IPS-NIHi11 (cell line): ENCODE measurements around the gene NEK2.
"Not testable (repeated sequence)": the region's sequence is repeated elsewhere in the genome, so short reads cannot be mapped to it uniquely, and the experiment has no call there.

Experiments used
- DNase-seq: peaks from one replicate; pipeline ENCODE4 v3.0.0; 2012; ENCODE audit warnings: mixed read lengths, low spot score

NEK2 gene

DNA sequence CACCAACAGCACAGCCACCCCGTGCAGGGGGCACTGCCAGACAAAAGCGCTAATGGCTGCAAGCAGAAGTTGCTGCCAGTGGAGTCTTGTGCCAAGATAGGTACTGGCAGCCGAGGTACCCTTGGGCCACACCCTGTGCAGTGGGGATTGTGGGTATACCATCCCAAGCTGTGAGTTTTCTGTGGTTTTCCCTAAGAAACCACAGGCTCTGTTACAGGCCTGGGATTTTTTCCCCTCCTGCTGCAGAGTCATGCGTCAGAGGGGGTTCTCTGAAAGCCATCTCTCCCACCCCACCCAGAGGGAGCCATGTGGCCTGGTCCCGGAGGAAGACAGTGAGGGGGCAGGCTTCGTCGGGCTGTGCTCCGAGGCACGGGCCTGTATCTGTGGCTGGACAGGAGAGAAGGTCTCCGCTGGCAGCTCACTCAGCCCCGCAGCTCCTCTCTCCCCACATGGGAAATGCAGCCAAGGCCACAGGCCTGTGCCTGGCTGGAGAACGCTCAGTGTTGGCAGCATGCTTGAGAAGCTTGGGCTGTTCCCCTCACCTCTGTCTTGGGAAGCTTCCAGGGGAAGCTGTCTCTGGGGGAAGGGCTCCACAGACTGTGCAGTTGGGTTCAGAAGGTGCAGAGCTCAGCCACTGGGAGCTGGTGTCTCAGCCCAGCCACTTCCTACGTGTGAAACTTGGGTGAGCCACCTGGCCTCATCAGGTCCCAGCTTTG, 42.5 kb downstream of the NEK2 start:
- no peak for DNase-seq

DNA sequence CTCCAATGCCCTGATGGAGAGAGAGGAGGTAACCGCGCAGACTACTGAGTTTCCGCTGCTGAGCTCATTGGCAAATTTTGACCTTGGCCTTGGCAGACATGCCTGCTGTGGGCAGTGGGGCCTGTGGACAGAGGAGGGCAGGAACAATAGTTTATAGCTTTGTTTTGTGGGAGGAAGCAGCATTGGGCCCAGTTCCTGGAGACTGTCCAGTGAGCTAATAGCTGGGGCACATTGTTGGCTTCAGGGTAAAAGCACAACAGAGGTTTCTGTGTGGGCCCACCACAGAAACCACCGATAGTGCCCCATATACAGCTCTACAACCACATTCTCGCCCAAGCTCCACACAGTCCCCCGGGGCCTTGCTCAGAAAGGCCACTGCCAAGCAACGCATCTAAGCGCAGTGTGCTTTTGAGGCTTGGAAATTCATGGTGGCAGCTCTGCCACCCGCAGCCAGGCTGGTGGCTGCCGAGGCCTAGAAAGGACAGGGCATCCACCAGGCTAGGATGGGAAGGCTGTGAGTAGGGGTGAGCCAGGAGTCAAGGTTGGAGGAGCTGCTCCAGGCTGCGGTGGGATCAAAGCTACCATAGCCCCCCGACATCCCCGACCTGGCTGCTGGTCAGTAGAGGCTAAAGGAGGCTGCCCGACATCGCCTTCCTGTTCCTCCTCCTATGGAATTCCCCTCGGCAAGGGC, 43.2 kb downstream of the NEK2 start:
- no peak for DNase-seq

DNA sequence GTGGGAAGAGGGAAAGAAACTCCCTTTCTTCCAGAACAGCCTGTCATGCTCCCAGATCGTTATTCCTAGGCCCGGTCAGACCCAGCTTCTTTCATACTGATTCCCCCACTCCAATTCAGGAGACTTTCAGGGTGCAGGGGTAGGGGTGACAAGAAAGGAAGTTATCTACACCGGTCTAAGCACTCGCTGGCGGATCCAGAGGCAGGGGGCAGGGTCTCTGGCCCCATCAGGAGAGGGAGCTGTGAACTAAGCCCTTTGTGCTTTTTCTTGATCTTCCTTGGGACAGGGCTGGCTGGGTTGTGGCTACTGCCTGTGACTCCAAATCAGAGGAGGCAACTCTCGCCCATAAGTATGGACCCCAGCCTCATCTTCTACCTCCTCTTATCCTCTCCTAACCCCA, 44.3 kb downstream of the NEK2 start:
- no peak for DNase-seq

DNA sequence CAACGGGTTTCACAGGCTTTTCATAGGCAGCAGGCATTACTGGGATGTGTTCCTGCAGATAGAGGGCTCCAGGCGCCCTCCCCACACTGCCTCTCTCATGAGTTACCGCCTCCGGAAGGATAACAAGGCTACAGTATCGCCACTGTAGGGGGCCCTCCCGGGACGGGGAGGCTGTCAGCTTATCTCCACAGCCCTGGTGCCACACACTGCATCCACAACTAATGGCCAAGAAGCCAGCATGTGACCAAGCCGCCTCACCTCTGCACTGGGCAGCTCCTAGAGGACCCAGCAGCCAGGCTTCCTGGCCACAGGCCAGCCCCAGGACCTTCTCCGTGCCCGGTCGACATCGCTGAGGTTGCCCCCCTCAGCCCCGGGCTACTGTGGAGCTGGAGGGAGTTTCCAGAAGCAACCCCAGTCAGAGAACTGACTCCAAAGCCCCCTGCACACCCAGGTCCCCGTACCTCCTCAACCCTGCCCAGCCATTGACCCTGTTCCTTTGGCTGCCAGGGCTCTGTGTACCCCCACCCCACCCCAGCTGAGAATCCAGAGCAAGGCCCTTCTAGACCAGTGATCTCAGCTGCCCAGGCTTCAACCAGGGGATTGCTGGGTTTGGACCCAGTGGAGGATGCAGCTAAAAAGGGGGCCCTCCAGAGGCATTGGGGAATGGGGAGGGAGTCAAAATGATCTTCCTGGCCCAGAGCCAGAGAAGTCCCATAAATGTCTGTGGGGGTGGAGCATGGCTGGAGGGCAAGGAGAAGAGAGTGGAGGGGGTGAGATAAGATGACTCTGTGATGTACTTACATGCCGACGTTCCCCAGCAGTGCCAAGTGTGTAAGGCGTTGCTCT, 45.0 kb downstream of the NEK2 start:
- DNase-seq: peak; percentile 56

DNA sequence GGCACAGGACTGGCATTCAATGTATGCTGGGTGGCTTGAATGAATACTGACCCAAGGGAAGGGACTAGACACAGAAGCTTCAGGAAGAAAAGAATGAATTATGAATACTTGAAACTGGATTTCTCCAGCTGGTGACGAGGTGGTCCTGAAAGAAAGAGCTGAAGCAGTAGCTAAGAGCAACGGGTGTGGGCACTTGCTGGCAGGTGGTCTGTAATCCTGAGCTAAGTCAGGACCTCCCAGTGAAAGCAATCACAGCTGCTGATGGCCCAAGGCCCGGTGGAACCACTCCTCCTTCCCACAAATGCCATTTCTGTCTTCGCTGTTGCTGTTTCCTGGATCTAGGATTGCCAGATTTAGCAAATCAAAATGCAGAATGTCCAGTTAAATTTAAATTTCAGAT, 47.0 kb downstream of the NEK2 start:
- DNase-seq: no peak

DNA sequence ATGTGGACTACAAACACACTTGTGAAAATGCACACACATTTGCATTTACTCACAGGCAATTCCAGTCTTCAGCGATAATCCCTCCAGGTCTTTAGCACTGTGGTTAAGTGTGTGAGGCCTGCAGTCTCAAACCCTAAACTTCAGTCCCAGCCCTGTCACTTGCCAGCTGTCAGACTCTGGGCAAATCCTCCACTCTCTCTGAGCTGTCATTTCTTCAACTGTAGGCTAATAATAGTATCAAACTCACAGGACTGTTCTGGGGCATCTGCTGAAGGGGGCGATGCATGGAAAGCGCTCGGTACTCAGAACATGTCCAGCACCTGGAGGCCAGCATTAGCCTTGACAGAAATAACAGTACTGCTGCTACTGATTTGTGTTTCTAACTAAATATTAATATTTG, 48.2 kb downstream of the NEK2 start:
- DNase-seq: no peak

DNA sequence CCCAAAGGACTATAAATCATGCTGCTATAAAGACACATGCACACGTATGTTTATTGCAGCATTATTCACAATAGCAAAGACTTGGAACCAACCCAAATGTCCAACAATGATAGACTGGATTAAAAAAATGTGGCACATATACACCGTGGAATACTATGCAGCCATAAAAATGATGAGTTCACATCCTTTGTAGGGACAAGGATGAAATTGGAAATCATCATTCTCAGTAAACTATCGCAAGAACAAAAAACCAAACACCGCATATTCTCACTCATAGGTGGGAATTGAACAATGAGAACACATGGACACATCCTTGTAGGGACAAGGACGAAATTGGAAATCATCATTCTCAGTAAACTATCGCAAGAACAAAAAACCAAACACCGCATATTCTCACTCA, 49.6 kb downstream of the NEK2 start:
- DNase-seq: not testable (repeated sequence)

DNA sequence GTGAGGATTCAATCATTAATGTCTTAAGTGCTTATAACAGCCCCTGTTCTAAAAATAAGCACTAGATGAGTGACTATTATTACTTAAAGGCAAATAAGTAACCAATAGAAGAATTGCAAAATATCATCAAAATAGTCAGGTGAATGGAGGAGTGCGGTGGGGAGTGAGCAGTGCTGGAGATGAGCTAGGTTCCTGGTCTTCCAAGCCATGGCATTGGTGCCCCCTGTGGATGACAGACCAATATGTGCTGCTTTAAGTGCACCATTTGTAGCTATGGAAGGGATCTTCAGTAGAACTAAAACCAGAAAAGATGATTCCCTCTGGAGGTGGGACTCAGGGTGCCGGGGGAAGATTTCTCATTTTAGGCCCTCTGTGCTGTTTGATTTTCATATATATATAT, 50.4 kb downstream of the NEK2 start:
- DNase-seq: no peak

DNA sequence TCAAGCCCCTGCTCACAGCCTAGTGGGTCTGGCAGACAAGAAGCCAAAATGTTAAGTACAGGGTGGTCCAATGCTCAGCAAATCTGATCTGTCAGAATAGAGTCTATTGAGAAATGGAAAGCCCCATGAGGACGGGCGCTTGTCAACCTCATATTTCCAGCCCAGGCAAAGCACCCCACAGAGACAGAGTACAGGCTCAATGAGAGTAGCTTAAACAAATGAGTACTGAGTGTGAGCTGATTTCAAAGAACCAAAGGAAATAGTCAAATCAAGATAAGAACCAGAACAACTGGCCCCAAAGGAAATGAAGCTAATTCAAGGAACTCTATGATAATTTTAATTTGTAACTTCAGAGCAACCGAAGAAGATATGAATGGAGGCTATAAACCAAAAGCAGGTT, 51.9 kb downstream of the NEK2 start:
- DNase-seq: no peak

DNA sequence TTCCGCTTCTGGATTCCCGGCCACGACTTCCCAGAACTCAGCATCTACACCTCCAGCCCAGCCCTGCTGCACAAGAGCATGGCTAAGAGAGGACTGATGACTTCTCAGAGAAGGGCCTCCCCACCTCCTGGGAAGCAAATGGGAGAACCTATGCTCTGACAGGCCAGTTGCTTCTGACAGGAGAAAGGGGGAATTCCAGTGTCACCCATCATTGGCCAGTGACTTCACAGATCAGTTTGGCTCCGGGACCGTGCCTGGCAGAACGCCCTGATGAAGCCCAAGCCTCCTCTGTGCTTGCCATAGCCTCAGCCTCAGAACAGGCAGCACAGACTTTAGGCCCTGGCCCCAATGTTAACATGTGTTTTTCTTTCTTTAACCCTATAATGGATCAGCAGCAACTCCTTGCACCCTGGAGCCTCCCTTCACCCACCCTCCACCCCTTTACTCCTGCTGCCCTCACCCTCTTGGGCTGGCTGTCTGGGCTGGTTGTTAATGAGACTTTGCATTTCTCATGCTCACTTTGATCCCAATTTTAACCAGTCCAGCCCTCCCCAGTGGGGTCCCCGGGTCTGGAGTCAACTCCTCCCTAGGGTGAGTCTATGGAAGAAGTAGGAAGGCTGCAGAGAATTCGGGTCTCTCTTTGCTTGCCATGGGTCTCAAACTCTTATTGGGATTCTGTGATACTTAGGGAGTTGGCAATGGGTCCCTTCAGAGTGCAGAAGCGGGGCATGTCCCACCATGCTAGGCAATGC, 53.8 kb downstream of the NEK2 start:
- no peak for DNase-seq

DNA sequence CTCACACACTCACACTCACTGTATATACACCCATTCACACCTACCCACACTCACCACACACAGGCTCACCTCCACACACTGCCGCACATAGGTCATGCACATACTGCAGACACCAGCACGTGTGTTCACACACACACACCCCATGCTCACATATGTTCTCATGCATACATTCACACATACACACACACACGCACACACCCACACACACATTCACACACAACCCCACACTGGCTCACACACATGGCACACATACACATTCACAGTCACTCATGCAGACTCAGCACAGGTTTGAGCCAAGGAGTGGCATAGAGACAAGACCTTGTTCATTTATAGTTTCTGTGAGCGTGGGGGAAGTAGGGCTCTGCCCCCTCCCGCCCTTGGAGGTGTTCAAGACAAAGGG, 55.3 kb downstream of the NEK2 start:
- DNase-seq: no peak

DNA sequence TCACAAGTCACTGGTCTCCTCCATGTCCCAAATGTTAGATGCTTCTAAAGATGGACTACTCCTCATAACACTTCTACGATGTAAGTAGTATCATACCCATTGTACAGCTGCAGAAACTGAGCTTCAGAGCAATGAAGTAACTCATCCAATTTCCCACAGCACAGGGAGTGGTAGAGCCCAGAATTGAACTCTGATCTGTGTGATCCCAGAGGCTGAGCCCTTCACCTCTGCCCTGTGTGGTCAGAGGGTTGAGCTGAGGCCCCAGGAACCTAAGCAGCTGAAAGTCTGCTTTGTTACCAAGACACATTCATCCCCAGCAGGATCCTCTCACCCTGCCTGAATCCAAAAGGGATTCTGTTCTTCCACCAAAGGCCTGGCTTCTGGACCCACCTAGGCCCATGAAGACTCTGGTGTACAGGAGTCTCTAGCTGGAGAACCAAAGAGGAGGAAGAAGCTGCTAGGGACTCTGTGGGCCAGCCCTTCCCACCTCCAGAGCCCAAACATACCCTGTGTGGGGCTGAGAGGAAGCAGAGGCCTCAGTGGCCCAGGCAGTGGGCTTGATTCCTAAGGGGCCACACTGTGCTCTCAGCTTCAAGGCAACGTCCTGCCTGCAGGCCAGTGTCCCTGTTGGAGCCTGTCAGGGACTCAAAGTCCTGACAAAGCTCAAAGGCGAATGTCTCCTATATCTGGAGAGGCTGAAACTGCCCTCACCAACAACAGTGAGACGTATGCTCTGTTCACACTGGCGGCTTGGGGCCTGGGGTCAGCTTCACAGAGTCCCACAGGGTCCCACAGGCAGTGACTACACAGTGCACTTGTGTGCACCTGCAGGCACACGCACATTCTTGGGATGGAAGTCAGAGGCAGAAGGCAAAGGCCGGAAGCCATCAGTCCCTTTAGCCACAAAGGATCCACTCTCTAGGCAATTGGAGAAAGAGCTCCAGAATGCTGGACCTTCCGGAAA, 56.1 kb downstream of the NEK2 start:
- DNase-seq: no peak

DNA sequence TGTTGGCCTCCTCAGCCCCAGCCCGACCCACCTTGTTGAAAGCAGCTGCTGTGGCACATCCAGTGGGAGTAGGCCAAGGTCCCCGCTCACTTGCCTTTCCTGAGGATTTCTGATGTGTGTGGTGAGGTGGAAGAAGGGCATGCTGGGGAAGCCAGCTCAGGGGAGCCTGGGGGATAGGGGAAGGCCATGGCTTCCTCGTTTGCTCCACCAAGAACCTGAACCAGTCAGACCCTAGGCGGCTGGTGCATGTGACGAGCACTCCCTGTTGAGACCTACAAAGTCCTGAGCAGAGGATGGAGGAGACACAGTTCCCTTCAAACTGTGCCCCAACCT, 58.5 kb downstream of the NEK2 start:
- no peak for DNase-seq

DNA sequence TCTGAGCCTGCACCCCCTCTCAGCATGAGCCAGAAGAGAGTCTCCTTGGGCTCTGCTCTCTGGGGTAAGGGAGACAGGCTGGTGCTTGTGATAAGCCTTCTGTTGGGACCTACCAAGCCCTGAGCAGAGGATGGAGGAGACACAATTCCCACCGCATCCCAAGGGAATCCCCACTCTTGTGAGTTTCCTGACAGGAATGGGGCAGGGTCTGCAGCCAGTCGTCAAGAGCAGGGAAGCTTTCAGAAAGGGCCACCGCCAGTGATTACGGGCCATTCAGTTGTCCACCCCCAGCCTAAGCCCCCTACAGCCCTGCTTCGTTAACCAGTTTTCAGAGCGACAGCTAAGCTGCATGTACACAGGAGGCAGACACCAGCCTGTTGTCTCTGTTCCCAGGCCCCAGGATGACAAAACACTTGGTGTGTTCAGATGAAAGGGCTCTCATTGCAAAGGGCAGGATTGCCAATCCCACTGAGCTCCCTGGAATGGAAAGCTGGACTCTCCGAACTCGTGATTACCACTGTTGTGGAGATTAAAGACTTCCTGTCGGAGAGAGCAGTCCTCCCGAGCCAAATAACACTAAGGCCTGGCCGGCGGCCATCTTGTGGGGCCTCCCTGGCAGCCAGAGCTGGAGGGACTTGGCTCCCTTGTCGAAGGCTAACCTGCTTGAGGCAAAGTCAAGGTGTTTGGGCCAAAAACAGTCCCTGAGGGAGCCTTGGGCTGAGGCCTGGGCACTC, 59.0 kb downstream of the NEK2 start:
- DNase-seq: no peak

DNA sequence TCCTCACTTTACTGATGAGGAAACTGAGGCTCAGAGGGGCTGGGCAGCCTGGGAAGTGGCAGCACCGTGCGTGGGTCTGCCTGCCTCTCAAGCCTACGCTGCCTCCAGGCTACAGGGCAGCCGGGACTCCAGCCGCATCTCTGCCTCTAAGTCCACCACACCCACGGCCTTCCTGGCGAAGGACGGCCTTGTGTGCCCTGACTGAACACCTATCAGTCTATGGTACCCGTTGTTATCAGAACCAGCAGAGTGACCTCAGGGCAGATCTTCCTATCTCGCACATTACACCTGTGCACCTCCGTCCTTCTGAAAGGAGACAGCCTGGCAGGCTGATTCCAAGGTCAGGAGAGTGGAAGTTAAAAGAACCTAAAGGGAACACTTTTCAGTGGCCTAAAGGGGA, 60.8 kb downstream of the NEK2 start:
- no peak for DNase-seq

DNA sequence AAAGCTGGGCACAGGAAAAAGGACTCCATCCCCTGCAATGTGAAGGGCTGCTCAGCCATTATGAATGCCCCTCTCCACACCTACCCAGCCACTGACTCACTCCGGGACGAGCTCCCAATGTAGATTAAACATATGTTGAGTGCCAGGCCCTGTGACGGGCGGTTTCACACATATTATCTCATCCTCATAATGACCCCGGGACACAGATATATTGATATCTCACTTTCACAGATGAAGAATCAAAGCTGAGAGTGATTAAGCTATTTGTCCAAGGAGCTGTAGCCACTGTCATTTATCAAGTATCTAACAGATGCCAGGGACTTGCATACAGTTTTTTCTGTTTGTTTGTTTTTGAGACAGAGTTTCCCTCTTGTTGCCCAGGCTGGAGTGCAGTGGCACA, 61.5 kb downstream of the NEK2 start:
- DNase-seq: no peak

DNA sequence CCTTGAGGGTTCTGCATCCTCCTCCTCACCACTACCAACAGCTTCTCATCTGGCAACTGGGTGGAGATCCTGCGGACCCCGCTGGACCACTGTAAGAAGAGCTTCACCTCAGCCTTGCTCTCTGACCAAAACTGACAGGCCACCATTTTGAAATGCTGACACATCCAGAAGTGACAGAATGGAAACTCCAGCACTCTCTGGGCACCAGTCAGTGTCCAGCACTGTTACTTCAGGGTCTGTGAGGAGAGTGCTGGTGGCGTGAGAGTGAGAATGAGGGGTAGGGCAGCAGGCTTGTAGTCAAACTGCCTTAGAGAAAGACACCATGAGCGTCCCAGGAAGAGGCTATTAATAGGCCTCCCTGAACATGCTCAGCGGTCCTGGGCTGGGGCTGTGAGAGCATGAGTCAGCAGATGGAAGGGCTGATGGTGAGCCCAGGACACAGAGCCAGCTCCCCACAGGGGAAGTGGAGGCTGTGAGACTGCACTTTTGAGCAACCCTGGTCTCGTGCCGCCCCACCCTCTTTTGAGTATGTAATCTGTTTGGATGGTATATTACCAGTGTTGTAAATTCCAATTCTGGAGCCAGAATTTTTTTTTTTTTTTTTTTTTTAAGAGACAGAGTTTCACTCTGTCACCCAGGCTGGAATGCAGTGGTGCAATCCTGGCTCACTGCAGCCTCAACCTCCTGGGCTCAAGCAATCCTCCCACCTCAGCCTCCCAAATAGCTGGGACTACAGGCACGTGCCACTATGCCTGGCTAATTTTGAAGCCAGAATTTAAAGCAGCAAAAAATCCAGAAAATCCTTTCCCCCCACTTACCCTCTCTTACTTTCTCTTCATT, 62.1 kb downstream of the NEK2 start:
- DNase-seq: no peak

DNA sequence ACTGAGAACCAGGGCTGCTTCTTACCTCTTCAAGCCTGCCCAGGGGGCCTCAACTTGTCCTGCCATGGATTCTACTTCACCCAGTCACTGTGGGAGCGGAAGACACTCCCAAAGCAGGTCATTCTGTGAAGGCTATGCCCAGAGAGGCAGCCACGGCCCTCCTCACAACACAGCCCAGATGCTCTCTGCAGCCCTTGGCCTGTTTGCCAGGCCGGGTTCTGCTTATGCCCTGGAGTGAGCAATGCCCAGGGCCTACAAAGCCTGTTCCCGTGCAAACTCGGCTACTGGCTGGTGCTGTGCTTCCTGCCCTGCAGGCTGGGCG, 62.7 kb downstream of the NEK2 start:
- DNase-seq: no peak
